H7 (cell line): ENCODE data around the gene STIMATE. TPM values are rescaled to one million over a fixed set of nuclear protein-coding genes. Genes with fewer than 3 reads are reported as not detected.
A peak's percentile ranks its signal among the peaks of the same experiment; 100 is the strongest.

Source experiments
- DNase-seq: peaks from one replicate; pipeline ENCODE4 v3.0.0; 2012
- H3K27me3 ChIP-seq: 2 replicates; pipeline ENCODE4 v1.6.0; 2011; ENCODE audit warnings: mild to moderate bottlenecking, low read length; ENCODE audit not compliant: control insufficient read depth, insufficient read depth
- H3K36me3 ChIP-seq: replicated peaks from 2 replicates; pipeline ENCODE4 v1.5.1; 2011; ENCODE audit warnings: low read length; ENCODE audit not compliant: control insufficient read depth, insufficient read depth
- H3K4me3 ChIP-seq: 2 replicates; pipeline ENCODE4 v1.5.1; 2011; ENCODE audit warnings: low read depth, mild to moderate bottlenecking, control low read depth, low read length, moderate library complexity; ENCODE audit not compliant: insufficient read depth
- total RNA-seq: library from RNA; depleted of rRNA; stranded (reverse); fragments of >200 nt; shearing (Covaris generic); gene quantifications from 2 replicates; pipeline ENCODE4 v1.2.3, GENCODE V29; 2014

STIMATE gene
- total RNA-seq, 1 experiment from 2014 or later = 10.9 TPM

DNA sequence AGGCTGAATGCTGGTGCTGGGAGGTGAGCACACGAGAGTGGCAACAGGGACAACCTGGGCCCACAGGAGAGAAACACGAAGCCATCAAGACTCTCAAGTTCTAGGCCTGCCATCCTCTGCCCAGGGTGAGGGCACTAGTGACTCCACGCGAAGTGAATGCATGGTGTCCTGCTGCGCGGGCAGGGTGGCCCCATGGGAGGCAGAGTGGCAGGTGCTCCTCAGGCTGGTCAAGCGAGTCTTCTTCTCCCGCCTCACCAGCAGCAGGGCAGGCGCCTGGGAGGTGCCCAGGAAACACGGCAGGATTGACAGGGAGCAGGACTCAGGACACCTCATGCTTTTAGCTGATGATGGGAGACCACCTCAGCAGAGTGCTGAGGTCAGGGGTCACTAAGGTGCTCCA, 26.9 kb downstream of the STIMATE start:
- H3K36me3 ChIP-seq = no peaks in the 10 kb centered on the region
- no peaks in the 10 kb centered on the region for H3K27me3 ChIP-seq
- no peak for DNase-seq
- H3K4me3 ChIP-seq = no peak overlapping the region

GRCh38 chr3:52866427-52866826, 30.9 kb downstream of the STIMATE start:
- no peak for DNase-seq
- H3K27me3 ChIP-seq = no peaks in the 10 kb centered on the region
- H3K36me3 ChIP-seq = no peaks in the 10 kb centered on the region
- H3K4me3 ChIP-seq = no peak overlapping the region

GRCh38 chr3:52865994-52866393, 31.4 kb downstream of the STIMATE start:
- no peak for DNase-seq

DNA sequence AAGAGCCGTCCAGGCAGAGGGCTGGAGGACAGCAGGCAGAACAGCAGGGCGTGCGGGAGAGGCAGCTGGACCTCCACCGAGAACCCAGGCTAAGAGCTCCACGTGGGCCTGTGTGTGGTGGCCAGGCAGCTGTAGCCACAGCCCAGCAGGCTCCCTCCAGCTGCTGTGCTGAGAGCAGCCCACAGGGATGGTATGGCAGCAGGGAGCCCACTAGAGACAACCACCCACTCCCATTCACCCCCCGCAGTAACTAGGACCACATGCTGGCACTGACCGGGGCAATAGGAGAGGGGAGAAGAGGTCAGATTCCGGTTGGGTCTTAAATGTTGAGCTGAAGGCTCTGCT, 37.0 kb downstream of the STIMATE start:
- no peaks in the 10 kb centered on the region for H3K27me3 ChIP-seq
- no peak for DNase-seq
- no peak overlapping the region for H3K4me3 ChIP-seq
- H3K36me3 ChIP-seq = no peaks in the 10 kb centered on the region

More at GRCh38 chr3:52865994-52866393, 31.4 kb downstream of the STIMATE start:
- no peaks in the 10 kb centered on the region for H3K36me3 ChIP-seq
- no peak overlapping the region for H3K4me3 ChIP-seq
- H3K27me3 ChIP-seq = no peaks in the 10 kb centered on the region

- no peak for DNase-seq
- H3K4me3 ChIP-seq = no peak overlapping the region
- H3K36me3 ChIP-seq = no peaks in the 10 kb centered on the region
- H3K27me3 ChIP-seq = no peaks in the 10 kb centered on the region
These were observed 37.5 kb downstream of the STIMATE start for GRCh38 chr3:52859686-52860423.

DNA sequence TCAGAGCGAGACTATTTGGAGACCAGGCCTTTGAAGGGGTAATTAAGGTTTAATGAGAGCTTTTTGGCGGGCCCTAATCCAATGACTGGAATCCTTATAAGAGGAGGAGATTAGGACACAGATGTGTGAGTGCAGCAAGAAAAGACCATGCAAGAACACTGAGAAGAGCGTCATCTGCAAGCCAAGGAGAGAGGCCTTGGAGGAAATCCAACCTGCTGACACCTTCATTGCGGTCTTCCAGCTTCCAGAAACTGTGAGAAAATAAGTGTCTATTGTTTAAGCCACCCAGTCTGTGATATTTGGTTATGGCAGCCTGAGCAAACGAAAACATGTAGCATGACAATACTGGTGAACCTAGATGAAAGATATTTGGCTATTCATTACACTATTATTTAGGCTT, 39.5 kb downstream of the STIMATE start:
- Histone ChIP-seq H3K4me3 (no peak overlapping the region), H3K36me3 (no peaks in the 10 kb centered on the region), H3K27me3 (no peaks in the 10 kb centered on the region)
- DNase-seq = no peak

DNA sequence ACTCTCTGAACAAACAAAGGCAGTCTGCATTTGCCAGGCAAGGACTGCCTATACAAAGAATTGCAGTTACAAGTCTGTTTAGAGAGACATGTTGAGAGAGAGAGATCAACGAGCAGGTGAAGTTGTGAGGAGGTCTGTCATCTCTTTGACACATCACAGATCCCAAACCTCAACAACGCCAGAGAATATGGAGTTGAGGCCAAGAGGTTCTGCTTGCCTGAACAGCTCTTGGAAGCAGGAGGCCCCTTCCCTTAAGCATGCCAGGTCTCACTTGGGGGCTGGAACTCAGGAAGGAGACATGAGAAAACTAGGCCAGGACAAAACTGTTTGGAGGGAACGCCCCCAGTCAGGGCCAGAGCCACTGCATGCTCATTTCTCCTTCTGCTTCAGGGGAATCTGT, 40.2 kb downstream of the STIMATE start:
- no peak for DNase-seq
- Histone ChIP-seq H3K27me3 (no peaks in the 10 kb centered on the region), H3K36me3 (no peaks in the 10 kb centered on the region), H3K4me3 (no peak overlapping the region)

DNA sequence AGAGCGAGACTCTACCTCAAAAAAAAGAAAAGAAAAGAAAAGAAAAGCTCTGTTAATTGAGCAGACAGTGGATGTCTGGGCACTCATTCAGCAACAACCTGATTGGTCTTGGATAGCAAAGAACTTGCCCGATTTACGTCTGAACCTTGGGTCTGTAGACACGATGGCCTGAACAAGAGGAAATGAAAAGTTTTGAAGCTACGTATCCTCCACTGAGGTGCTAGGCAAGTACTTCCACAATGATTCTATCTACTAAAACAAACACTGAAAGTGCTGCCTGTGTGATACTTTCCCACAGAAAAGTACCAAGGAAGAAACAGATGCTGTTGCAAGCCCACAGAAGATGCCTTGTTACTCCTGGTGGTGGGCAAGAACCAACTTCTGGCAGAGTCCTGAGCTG, 40.7 kb downstream of the STIMATE start:
- H3K36me3 ChIP-seq = no peaks in the 10 kb centered on the region
- H3K27me3 ChIP-seq = no peaks in the 10 kb centered on the region
- no peak for DNase-seq
- no peak overlapping the region for H3K4me3 ChIP-seq

DNA sequence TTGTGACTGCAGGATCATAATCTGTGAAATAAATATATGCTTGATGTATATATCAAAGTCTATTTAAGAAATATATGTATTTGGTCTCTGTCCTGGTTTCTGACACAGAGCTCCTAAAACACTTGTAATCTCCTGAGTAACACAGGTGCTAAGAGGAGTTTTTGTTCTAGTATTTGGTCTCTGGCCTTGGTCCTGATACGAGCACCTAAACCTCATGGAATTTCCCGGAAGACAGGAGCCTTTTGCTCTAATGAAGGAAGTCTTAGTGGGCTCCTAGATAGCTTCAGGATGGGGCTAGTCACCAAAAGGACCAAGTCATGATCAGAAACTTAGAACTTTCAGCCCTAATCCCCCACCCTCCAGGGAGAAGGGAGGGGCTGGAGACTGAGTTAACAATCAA, 43.3 kb downstream of the STIMATE start:
- peak; percentile 43 for DNase-seq
- H3K4me3 ChIP-seq = no peak overlapping the region
- no peaks in the 10 kb centered on the region for H3K27me3 ChIP-seq
- H3K36me3 ChIP-seq = peaks cover 5% of the 10 kb centered on the region

- H3K4me3 ChIP-seq = no peak overlapping the region
- no peak for DNase-seq
- H3K36me3 ChIP-seq = peaks cover 9% of the 10 kb centered on the region
- H3K27me3 ChIP-seq = no peaks in the 10 kb centered on the region
These were observed 44.9 kb downstream of the STIMATE start for GRCh38 chr3:52852419-52852818.

GRCh38 chr3:52851348-52851747, 46.0 kb downstream of the STIMATE start:
- Histone ChIP-seq H3K36me3 (peaks cover 9% of the 10 kb centered on the region), H3K4me3 (no peak overlapping the region), H3K27me3 (no peaks in the 10 kb centered on the region)
- peak; percentile 90 for DNase-seq

- Histone ChIP-seq H3K36me3 (peaks cover 9% of the 10 kb centered on the region), H3K4me3 (no peak overlapping the region), H3K27me3 (no peaks in the 10 kb centered on the region)
- DNase-seq = no peak
These were observed 47.7 kb downstream of the STIMATE start for GRCh38 chr3:52849656-52850055.

GRCh38 chr3:52848617-52849016, 48.7 kb downstream of the STIMATE start:
- Histone ChIP-seq H3K27me3 (no peaks in the 10 kb centered on the region), H3K4me3 (no peak overlapping the region), H3K36me3 (peaks cover 9% of the 10 kb centered on the region)
- no peak for DNase-seq

- no peak for DNase-seq
- H3K36me3 ChIP-seq = peaks cover 9% of the 10 kb centered on the region
- H3K27me3 ChIP-seq = no peaks in the 10 kb centered on the region
- H3K4me3 ChIP-seq = no peak overlapping the region
These were observed 49.6 kb downstream of the STIMATE start for GRCh38 chr3:52847726-52848125.

GRCh38 chr3:52847241-52847640, 50.1 kb downstream of the STIMATE start:
- no peaks in the 10 kb centered on the region for H3K27me3 ChIP-seq
- no peak for DNase-seq
- peaks cover 11% of the 10 kb centered on the region for H3K36me3 ChIP-seq
- no peak overlapping the region for H3K4me3 ChIP-seq
